Measurements from ENCODE around the gene ZC3HAV1.
"Not testable (repeated sequence)": the region's sequence is repeated elsewhere in the genome, so short reads cannot be mapped to it uniquely, and the experiment has no call there.

ZC3HAV1 gene

DNA sequence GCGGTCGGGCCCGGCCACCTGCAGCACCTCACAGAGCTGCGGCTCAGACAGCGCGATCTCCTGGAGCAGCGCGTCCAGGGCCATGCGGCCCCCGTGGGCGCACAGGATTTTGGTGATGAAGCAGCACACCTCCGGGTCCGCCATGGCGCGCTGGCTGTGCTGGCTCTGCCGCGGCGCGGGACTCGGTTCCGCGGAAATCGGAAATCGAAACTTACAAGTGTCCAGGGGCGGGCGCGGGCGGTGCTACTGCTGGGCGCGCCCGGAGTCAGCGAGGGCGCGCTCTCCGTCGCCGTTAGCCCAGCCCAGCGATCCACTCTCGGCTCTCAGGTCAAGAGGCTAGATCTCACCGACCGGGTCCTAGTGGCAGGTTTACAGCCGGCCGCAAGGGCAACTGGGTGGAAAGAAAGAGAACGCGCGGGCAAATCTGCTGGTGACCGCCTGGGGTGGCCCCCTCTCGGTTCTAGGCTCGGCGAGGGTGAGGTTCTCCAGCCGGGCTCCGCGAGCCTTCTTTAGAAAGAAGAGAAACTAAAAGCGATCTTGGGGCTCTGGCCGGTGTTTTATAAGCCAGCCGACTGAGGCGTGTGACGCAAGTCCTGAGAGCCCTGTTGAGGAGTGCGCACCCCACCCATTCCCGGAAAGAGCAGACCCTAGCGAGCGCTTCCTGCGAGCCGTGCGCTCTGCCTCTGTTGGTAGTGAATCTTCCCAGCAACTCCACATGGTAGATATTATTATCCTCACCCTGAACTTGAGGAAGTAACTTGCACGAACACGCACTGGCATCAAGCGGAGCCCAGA is at the start of gene ZC3HAV1:
ZC3HAV1 (minus strand) TSS at position 533 of the 795 bp plus-strand sequence; CDS start at position 144, 389 bp downstream.
- peak; percentile 92 to 94 for DNase-seq
- TF ChIP-seq POLR2A (IDR thresholded peaks at IDR 0.05; ENCODE audit: low read length) (peak; percentile 98), GATA1 (IDR thresholded peaks at IDR 0.05; ENCODE audit: low read depth, low read length) (no peak)

DNA sequence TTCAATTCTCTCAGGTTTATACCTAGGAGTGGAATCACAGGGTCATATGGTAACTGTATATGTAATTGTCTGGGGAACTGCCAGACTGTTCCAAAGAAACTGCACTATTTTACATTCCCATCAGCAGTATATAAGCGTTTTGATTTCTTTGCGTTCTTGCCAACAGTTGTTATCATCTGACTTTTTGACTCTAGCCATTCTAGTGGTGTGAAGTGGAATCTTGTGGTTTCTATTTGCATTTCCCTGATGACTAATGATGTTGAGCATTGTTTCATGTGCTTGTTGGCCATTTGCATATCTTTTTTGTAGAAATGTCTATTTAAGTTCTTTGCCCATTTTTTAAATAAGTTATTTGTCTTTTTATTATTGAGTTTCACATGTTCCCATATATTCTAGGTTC is 44.3 kb upstream of the ZC3HAV1 start:
- TF ChIP-seq POLR2A (IDR thresholded peaks at IDR 0.05; ENCODE audit: low read length) (no peak), GATA1 (IDR thresholded peaks at IDR 0.05; ENCODE audit: low read depth, low read length) (no peak)
- no peak for DNase-seq

DNA sequence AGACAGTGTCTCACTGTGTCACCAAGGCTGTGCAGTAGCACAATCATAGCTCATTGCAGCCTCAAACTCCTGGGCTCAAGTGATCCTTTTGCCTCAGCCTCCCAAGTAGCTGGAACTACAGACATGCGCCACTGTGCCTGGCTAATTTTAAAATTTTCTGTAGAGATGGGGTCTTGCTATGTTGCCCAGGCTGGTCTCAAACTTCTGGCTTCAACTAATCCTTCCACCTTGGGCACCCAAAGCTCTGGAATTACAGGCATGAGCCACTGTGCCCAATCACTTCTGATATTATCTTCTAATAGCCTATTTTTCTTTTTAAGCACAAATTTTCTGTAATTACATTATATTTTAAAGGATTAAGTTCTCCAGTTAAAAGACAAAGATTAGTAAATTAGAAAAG is 42.6 kb upstream of the ZC3HAV1 start:
- DNase-seq: no peak
- TF ChIP-seq POLR2A (IDR thresholded peaks at IDR 0.05; ENCODE audit: low read length) (no peak), GATA1 (IDR thresholded peaks at IDR 0.05; ENCODE audit: low read depth, low read length) (no peak)

DNA sequence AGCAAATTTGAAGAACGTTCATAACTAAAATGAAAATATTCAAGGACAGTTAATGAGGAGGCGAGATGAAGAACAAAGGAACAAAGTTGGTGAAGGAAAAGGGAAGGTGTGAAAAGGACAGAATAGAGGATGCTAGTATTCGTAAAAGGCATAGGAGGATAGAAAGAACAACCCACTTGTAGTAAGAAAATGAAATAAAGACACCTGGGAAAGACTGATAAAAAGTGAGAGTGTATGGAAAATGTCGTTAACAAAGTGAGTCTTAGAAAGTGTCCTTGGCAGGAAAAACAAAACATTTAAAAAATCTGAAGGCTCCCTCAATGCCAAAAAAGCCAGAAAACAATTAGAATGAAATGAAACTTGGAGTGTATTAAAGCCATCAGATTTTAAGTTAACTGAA is 29.6 kb upstream of the ZC3HAV1 start:
- TF ChIP-seq GATA1 (IDR thresholded peaks at IDR 0.05; ENCODE audit: low read depth, low read length) (no peak), POLR2A (IDR thresholded peaks at IDR 0.05; ENCODE audit: low read length) (no peak)
- DNase-seq: no peak

DNA sequence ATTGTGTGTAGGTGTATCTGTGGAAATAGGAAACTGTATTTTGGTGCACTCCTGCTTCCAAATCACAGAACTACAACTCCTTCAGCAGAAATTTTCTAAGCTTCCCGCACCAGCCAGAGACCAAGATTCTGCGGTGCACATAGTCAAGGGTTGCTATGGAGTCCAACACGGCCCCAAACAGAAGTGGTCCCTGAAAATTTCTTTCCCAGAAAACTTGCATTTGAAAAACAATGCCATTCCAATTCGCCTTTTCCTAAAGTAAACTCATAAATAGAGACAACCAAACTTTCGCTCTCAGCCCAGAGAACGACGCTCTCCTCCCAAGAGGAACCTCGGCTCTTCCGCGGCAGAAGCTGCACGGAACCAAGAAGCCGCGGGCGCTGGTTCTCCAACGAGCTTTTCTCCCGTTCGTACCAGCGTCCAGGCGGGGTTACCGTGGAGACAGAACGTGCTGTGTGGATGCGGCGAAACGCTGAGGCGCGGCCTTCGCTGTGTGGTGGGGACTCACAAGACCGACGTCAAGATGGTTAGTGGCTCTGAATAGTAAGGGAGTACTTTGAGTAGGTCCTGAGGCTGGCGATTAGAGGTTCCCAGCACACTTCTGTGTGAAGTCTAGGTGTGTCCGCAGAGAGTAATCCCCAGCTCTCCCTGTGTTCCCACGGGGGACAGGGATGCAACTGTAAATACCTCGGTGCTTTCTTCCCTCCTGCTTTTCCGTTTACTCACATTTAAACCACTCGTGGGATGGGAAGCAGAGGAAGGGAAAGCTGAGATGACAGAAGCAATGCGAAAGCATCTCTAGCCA is 24.0 kb upstream of the ZC3HAV1 start:
- peak; percentile 65 for TF ChIP-seq POLR2A (IDR thresholded peaks at IDR 0.05; ENCODE audit: low read length)
- no peak for TF ChIP-seq GATA1 (IDR thresholded peaks at IDR 0.05; ENCODE audit: low read depth, low read length)
- DNase-seq: peak; percentile 93 to 94

DNA sequence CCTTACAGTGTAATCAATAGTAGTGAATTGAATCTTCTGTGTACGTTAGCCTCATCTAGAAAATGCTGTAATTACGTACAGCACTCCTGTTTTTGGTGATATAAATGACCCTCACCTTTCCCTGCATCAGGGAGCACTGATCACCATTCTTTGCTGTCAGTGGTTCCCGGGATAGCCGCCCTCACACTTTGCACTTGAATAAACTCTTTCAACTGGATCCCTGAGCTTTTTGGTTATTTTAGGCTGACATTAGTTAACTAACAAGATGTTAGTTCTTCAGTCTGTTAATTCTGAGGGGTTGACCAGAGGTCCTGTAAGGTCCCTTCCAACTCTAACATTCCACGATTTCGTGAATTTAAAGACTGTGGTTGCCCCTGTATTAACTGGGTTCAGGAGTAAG is 23.4 kb upstream of the ZC3HAV1 start:
- TF ChIP-seq GATA1 (IDR thresholded peaks at IDR 0.05; ENCODE audit: low read depth, low read length) (no peak), POLR2A (IDR thresholded peaks at IDR 0.05; ENCODE audit: low read length) (no peak)
- DNase-seq: no peak

DNA sequence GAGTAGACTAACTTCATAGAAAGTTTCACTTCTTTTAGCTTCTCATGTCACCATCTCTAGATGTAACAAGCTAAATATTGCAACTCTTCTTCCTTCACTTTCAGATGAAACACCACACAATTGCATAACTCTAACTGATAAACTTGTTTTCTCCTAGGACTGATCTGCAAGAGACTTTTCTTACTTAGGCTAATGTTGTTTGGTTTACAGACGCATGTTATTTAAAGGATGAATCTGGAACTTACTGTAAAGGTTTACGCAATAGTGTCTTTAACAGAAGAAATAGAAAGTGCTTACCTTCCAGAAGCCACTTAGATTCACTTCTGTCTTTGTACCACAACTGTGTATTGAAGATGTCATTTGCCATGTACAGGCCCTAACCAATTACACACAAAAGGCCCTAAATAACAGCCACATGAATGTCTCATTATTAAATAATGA is 22.1 kb upstream of the ZC3HAV1 start:
- DNase-seq: no peak
- TF ChIP-seq POLR2A (IDR thresholded peaks at IDR 0.05; ENCODE audit: low read length) (no peak), GATA1 (IDR thresholded peaks at IDR 0.05; ENCODE audit: low read depth, low read length) (no peak)

DNA sequence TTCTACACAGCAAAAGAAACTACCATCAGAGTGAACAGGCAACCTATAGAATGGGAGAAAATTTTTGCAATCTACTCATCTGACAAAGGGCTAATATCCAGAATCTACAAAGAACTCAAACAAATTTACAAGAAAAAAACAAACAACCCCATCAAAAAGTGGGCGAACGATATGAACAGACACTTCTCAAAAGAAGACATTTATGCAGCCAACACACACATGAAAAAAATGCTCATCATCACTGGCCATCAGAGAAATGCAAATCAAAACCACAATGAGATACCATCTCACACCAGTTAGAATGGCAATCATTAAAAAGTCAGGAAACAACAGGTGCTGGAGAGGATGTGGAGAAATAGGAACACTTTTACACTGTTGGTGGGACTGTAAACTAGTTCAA is 20.3 kb upstream of the ZC3HAV1 start:
- not testable (repeated sequence) for DNase-seq

DNA sequence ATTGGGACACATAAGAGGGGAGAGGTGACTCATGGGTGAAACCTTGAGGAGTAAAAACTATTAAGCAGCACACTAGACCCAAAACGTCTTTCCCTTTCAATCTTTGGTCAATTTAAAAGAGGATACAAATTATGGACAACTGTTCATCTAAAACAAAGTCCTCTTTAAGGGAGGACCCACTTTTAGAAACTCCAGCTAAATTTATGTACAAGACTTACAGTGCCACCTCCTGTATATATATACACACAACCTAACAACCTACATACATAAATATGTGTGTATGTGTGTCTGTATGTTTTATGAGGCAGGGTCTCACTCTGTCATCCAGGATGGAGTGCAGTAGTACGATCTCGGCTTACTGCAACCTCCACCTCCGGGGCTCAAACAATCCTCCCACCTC is 18.1 kb upstream of the ZC3HAV1 start:
- DNase-seq: peak; percentile 22 to 32
- no peak for TF ChIP-seq GATA1 (IDR thresholded peaks at IDR 0.05; ENCODE audit: low read depth, low read length)

DNA sequence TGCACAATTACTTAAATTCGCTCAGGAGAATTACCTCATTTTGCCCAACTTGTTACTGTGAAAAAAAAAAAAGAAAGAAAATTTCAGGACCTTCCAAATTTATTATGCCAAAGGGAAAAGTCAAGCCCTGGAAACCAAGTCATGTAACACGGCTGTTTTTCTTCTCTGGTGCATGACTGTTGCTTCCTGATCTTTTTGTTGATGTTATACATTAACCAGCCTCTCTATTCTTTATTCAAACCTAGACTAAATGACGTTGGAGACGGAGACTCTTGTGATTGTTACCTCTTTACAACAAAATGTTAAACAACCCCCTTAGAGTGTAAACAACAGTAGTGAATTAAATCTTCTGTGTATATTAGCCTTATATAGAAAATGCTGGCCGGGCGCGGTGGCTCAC is 16.1 kb upstream of the ZC3HAV1 start:
- DNase-seq: no peak
- no peak for TF ChIP-seq GATA1 (IDR thresholded peaks at IDR 0.05; ENCODE audit: low read depth, low read length)
- TF ChIP-seq POLR2A (IDR thresholded peaks at IDR 0.05; ENCODE audit: low read length): no peak

DNA sequence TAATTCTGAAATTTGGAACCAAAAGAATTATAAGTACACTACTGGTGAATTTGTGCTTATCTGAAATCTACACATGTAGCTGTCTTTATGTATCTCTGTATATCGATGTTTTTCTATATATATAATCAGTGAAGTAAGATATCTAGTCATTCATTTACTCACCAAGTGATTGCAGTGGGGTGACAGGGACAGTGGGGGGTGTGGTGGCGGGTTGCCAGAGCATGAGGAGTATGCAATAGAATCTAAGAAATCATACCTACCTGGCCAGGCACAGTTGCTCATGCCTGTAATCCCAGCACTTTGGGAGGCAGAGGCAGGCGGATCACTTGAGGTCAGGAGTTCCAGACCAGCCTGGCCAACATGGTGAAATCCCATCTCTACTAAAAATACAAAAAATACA is 15.5 kb upstream of the ZC3HAV1 start:
- peak; percentile 59 to 77 for DNase-seq

DNA sequence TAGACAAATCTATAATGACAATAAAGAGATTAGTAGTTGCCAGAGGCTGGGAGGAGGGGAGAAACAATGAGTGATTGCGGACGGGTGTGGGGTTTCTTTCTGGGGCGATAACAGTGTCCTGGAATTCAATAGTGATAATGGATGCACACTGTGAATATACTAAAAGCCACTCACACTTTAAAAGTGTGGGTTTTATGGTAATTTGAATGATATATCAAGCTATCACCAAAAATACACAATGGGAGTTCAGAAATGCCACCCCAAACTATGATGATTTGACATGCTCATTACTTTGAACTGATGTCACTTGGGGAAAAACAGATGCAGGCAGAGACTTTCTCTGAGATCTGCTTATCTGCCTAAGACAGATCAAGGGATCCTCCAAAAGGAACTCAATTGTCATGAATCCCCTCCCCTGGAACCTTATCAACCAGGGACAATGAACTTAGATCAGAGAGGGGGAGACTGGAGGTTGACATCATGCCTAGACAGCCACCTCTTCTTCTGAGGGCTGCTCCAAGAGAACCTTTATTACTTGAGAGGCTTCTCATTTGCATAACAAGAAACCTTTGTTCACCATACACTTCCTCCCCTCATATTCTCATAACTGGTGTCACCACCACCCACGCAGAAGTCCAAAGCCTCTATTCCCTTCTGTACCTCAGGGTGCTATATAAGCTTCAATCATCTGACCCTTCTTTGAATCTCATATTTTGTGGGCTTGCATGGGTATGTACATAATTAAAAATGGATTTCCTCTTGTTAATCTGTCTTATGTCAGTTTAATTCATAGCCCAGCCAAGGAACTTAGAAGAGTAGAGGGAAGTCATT is 14.8 kb upstream of the ZC3HAV1 start:
- TF ChIP-seq POLR2A (IDR thresholded peaks at IDR 0.05; ENCODE audit: low read length) (no peak), GATA1 (IDR thresholded peaks at IDR 0.05; ENCODE audit: low read depth, low read length) (no peak)
- peak; percentile 70 to 92 for DNase-seq

DNA sequence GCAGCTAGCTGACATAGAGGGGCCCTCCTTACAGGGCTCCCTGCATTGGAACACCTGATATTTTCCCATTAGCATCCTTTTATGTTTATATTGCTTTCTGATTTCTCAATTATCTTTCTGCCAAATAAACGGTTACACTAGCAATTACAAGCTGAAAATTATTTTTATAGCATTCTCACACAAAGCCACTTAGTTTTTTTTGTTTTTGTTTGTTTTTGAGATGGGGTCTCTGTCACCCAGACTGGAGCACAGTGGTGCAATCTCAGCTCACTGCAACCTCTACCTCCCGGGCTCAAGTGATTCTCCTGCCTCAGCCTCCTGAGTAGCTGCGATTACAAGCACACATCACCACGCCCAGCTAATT is 9.9 kb upstream of the ZC3HAV1 start:
- no peak for DNase-seq
- no peak for TF ChIP-seq GATA1 (IDR thresholded peaks at IDR 0.05; ENCODE audit: low read depth, low read length)
- no peak for TF ChIP-seq POLR2A (IDR thresholded peaks at IDR 0.05; ENCODE audit: low read length)

DNA sequence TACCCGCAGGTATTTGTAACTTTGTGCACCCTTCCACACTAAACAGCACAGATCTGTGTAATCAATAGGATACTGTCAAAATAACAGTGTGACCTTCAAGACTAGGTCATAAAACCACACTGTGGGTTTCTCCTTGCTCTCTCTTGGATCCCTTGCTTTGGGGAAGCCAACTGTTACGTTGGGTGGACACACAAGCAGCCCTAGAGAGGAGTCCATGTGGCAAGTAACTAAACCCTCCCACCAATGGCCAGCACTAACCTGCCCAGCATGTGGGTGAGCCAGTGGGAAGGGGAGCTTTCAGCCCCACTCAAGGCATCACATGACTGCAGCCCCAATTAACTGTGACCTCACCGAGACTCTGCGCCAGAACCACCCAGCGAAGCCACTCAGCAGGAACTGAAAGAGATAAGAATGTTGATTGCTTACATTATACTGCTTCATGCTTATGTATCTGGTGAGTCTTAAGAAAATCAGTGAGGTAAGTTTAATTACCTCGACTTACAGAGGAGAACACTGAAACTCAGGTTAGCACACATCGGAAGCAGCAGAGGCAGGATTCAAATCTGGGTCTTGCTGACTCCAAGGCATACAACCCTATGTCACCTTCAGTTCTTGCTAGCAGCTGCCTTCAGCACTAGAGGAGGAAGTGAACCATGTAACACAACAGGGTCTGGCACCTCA is 9.4 kb upstream of the ZC3HAV1 start:
- peak; percentile 82 to 89 for DNase-seq
- TF ChIP-seq POLR2A (IDR thresholded peaks at IDR 0.05; ENCODE audit: low read length) (no peak), GATA1 (IDR thresholded peaks at IDR 0.05; ENCODE audit: low read depth, low read length) (no peak)
